Gastrocnemius medialis (tissue), 4 donors: Measurements from ENCODE around the gene MAP1LC3B. TPM values are rescaled to one million over a fixed set of nuclear protein-coding genes. Genes with fewer than 3 reads are reported as not detected.
"Not testable (repeated sequence)": the region's sequence is repeated elsewhere in the genome, so short reads cannot be mapped to it uniquely, and the experiment has no call there.

Source experiments
- ATAC-seq, 2 donors: fragments of 150-250 bp; one replicate each; pipeline ENCODE4 v1.9.1; 2016
- DNase-seq, 2 donors: peaks; one replicate each; pipeline ENCODE4 v3.0.0-alpha.2; 2019
- H3K27ac ChIP-seq, 4 donors: fragments of 200-600 bp; sonication (generic); 1 replicate in 1 of 4; 2 replicates in 3 of 4; pipeline ENCODE4 v1.5.1; 2016 to 2018; ENCODE audit warnings: mild to moderate bottlenecking in 2 of 4, moderate library complexity in 1 of 4
- H3K27me3 ChIP-seq, 3 donors: fragments of 200-600 bp; sonication (generic) in 2 of 3; 1 replicate in 1 of 3; 2 replicates in 2 of 3; pipeline versions ENCODE4 v1.5.1 to v1.6.0; 2016 to 2019; ENCODE audit warnings: mild to moderate bottlenecking in 1 of 3, moderate library complexity in 1 of 3
- H3K36me3 ChIP-seq, 2 donors: fragments of 200-600 bp; sonication (generic) in 1 of 2; one replicate each; pipeline ENCODE4 v1.5.1; 2017 to 2018
- H3K4me1 ChIP-seq, 2 donors: fragments of 200-600 bp; sonication (generic) in 1 of 2; one replicate each; pipeline ENCODE4 v1.5.1; 2016 to 2017; ENCODE audit warnings: mild to moderate bottlenecking in 2 of 2
- H3K4me3 ChIP-seq, 4 donors: fragments of 200-600 bp; sonication (generic) in 3 of 4; 1 replicate in 1 of 4; 2 replicates in 3 of 4; pipeline ENCODE4 v1.5.1; 2016 to 2019; ENCODE audit warnings: mild to moderate bottlenecking in 2 of 4
- H3K9me3 ChIP-seq, 3 donors: fragments of 200-600 bp; sonication (generic) in 2 of 3; 1 replicate in 1 of 3; 2 replicates in 2 of 3; pipeline ENCODE4 v1.5.1; 2016 to 2019
- CTCF ChIP-seq, 5 experiments: fragments of 450-650 bp in 3 of 5; fragments of 200-600 bp in 2 of 5; sonication (generic) in 2 of 5; IDR thresholded peaks in 4 of 5; conservative IDR thresholded peaks in 1 of 5; 1 replicate in 4 of 5; 2 replicates in 1 of 5; pipeline ENCODE4 v1.5.1; 2016 to 2019; ENCODE audit warnings: antibody characterized with exemption in 5 of 5, mild to moderate bottlenecking in 3 of 5, moderate library complexity in 3 of 5
- POLR2A ChIP-seq, 2 donors: fragments of 450-650 bp; IDR thresholded peaks; one replicate each; pipeline ENCODE4 v1.6.1; 2017; ENCODE audit warnings: antibody characterized with exemption in 2 of 2, mild to moderate bottlenecking in 2 of 2, moderate library complexity in 2 of 2
- in situ Hi-C, 4 donors: fragments of 200-750 bp; cut with MboI; loops; one replicate each; pipeline versions ENCODE4 v1.15.0 to v1.8.0; 2017; ENCODE audit warnings: low sequenced_read_pairs in 4 of 4
- intact Hi-C: fragments of 100-400 bp; cut with DNase I; formaldehyde crosslinking; loops from one replicate; pipeline ENCODE4 v1.15.1; 2023; ENCODE audit warnings: low total_unique reads
- total RNA-seq, 4 donors: library from RNA; depleted of rRNA; stranded (reverse); fragments of >200 nt; gene quantifications; one replicate each; pipeline versions ENCODE4 v1.1.0 to v1.2.3, GENCODE V29; 2016

The MAP1LC3B gene
- total RNA-seq, 4 donors from 2014 or later: 76.3 to 165 (median 122) TPM

- Histone ChIP-seq H3K9me3 (no peaks in the 10 kb centered on the region), H3K4me3 (peak overlapping the region; percentile 1 to 32 (median 18)), H3K27me3 (no peaks in the 10 kb centered on the region), H3K36me3 (no peaks in the 10 kb centered on the region), H3K4me1 (peaks cover 26 to 28% of the 10 kb centered on the region in 2 donors), H3K27ac (peak overlapping the region; percentile 93 to 99 (median 98))
- ATAC-seq (peak; percentile 74 to 78), DNase-seq (peak; percentile 98 to 99)
- in situ Hi-C loops (loop anchor here in 2 of 4 donors (25.0 kb wide), 2 partner anchors 374 to 826 kb away; partner anchors contain the start of genes FOXC2 (in 1 of the 2), KLHDC4 (in 1 of the 2) and MTHFSD (in 1 of the 2)), intact Hi-C loops (loop anchor here (10.0 kb wide), 1 partner anchor 723 kb away; no protein-coding TSS in a partner anchor)
- TF ChIP-seq CTCF (IDR thresholded peaks at IDR 0.05 in 4 of 5, conservative IDR thresholded peaks at IDR 0.05 in 1 of 5) (no peak), POLR2A (IDR thresholded peaks at IDR 0.05) (peak; percentile 40 to 86)
These were observed 4.0 kb upstream of the MAP1LC3B start for GRCh38 chr16:87387942-87388817.

GRCh38 chr16:87388818-87389134, 3.4 kb upstream of the MAP1LC3B start:
- intact Hi-C loops (loop anchor here (10.0 kb wide), 1 partner anchor 724 kb away; no protein-coding TSS in a partner anchor), in situ Hi-C loops (loop anchor here in 2 of 4 donors (25.0 kb wide), 2 partner anchors 374 to 826 kb away; partner anchors contain the start of genes FOXC2 (in 1 of the 2), KLHDC4 (in 1 of the 2) and MTHFSD (in 1 of the 2))
- ATAC-seq (no peak), DNase-seq (no peak)
- peaks cover 32 to 34% of the 10 kb centered on the region in 2 donors for H3K4me1 ChIP-seq
- no peaks in the 10 kb centered on the region for H3K27me3 ChIP-seq
- peak overlapping the region; percentile 93 to 99 (median 98) for H3K27ac ChIP-seq
- H3K36me3 ChIP-seq: no peaks in the 10 kb centered on the region
- H3K4me3 ChIP-seq: peak overlapping the region in 1 of 4 donors; percentile 32
- no peaks in the 10 kb centered on the region for H3K9me3 ChIP-seq
- TF ChIP-seq CTCF (IDR thresholded peaks at IDR 0.05 in 4 of 5, conservative IDR thresholded peaks at IDR 0.05 in 1 of 5) (no peak), POLR2A (IDR thresholded peaks at IDR 0.05) (no peak)

- peaks cover 37 to 39% of the 10 kb centered on the region in 2 donors for H3K4me1 ChIP-seq
- intact Hi-C loops (loop anchor here (10.0 kb wide), 1 partner anchor 724 kb away; no protein-coding TSS in a partner anchor), in situ Hi-C loops (loop anchor here in 2 of 4 donors (25.0 kb wide), 2 partner anchors 373 to 827 kb away; partner anchors contain the start of genes FOXC2 (in 1 of the 2), KLHDC4 (in 1 of the 2) and MTHFSD (in 1 of the 2))
- no peaks in the 10 kb centered on the region for H3K36me3 ChIP-seq
- no peaks in the 10 kb centered on the region for H3K27me3 ChIP-seq
- DNase-seq: no peak
- H3K4me3 ChIP-seq: no peak overlapping the region
- no peaks in the 10 kb centered on the region for H3K9me3 ChIP-seq
- peak overlapping the region; percentile 93 to 99 (median 98) for H3K27ac ChIP-seq
- TF ChIP-seq POLR2A (IDR thresholded peaks at IDR 0.05) (no peak), CTCF (IDR thresholded peaks at IDR 0.05 in 4 of 5, conservative IDR thresholded peaks at IDR 0.05 in 1 of 5) (no peak)
- ATAC-seq: no peak
These were observed 2.9 kb upstream of the MAP1LC3B start for GRCh38 chr16:87389245-87389644.

GRCh38 chr16:87389914-87390313, 2.2 kb upstream of the MAP1LC3B start:
- peak overlapping the region; percentile 97 to 99 (median 98) for H3K27ac ChIP-seq
- not testable (repeated sequence) for H3K9me3 ChIP-seq, H3K27me3 ChIP-seq, ATAC-seq, H3K36me3 ChIP-seq, H3K4me3 ChIP-seq
- in situ Hi-C loops: loop anchor here (5.0 to 25.0 kb wide), 4 partner anchors 73 to 828 kb away; partner anchors contain the start of genes C16orf95 (in 4 of the 4), FOXC2 (in 1 of the 4), KLHDC4 (in 1 of the 4) and MTHFSD (in 1 of the 4)
- intact Hi-C loops: loop anchor here (10.0 kb wide), 1 partner anchor 725 kb away; no protein-coding TSS in a partner anchor
- peaks cover 43 to 45% of the 10 kb centered on the region in 2 donors for H3K4me1 ChIP-seq
- DNase-seq: peak in 1 of 2 donors; percentile 8
